GOT3 (cell line): ENCODE measurements around the gene TMEM80.

Source experiments
- DNase-seq: peaks from one replicate; lab custom pipeline; 2025; ENCODE audit warnings: mixed read lengths; lab: John Stamatoyannopoulos, UW

Gene TMEM80

DNA sequence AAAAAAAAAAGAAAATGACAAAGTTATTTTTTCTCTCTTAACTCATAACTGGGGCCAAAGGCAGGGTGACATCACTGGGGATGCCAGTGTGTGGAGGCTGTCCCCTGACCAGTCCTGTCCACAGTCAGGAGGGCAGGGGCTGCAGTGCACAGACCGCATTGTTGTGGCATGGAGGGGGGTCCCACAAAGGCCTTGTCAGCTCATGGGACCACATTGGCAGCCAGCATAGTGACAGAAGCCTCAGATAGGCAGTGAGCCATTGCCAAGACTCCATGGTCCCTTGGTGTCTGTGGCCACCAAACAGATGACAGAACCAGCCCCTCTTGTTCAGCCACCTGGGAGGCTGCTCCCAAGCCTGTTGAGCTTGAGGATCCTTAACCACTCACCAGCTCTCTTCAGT is 4.1 kb downstream of the TMEM80 start:
- no peak for DNase-seq

- DNase-seq, result no peak
Measured at GRCh38 chr11:701741-702461, 6.3 kb downstream of the TMEM80 start.

- DNase-seq, result no peak
Measured at GRCh38 chr11:702462-703461, 7.1 kb downstream of the TMEM80 start.

- DNase-seq, result no peak
Measured at GRCh38 chr11:703506-703905, 7.9 kb downstream of the TMEM80 start.

DNA sequence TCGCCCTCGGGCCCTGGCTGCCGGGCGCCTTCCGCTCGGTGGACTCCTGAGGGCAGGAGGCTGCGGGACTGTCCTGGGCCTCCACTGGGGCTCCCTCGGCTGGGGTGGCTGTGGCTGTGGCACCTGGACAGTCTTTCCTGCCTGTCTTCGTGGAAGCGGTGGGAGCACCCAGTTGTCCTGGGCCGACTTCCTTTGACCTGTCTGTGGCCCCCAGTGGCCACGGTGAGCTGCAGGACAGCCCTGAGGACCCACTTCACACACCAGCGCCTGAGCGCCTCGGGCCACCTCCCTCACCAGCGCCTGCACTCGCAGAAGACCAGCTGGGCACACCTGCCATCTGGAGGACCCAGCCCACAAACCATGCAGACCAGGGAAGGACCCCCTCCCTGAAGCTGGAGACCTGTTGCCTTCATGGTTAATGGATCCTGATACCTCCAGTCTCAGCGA is 8.6 kb downstream of the TMEM80 start:
- no peak for DNase-seq

GRCh38 chr11:704781-705645 is 9.4 kb downstream of the TMEM80 start:
- DNase-seq, result no peak

- DNase-seq, result no peak
Measured at GRCh38 chr11:705646-706438, 10.2 kb downstream of the TMEM80 start, which contains the start of gene EPS8L2. EPS8L2 (plus strand) TSS chr11:706231; CDS start chr11:709408, 3,177 bp downstream.

- DNase-seq, result no peak
Measured at GRCh38 chr11:706439-706956, 10.9 kb downstream of the TMEM80 start.

DNA sequence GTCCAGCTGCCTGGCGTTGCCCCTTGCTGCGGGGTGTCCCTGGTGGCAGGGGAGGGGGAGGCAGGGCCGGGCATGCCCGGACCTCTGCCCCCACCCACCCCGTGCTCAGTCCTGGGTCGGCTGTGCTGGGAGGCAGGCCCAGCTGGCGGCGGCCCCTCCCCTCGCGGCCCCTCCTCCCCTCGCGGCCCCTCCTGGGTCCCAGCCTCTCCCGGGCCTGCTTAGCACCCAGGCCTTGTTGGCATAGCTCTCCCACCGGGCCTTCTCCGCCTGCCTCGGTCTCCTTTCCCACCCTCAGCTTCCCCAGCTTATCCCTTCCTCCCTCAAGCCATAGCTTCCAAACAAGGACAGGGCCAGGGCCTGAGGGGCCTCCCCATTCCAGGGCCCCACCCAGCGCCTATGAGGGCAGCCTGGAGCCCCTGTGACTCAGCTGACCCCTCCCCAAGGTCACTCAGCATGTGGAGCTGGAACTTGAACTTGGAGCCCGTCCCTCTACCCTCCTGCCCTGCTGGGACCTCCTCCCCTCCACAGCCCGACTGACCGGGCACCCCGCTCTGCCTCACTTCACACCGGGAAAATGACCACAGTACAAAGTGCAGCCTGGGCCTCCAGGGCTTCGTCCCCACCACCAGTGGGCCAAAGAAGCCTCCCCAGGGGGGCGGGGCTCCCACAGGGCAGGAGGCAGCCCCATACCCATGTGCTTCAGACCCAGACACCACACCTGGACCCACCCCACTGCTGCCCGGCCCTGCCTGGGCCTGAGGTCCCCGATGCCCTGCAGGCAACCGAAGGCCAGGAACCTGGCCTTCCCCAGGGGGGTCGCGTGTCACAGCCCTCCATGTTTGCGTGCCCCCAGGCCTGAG is 11.6 kb downstream of the TMEM80 start:
- no peak for DNase-seq

DNA sequence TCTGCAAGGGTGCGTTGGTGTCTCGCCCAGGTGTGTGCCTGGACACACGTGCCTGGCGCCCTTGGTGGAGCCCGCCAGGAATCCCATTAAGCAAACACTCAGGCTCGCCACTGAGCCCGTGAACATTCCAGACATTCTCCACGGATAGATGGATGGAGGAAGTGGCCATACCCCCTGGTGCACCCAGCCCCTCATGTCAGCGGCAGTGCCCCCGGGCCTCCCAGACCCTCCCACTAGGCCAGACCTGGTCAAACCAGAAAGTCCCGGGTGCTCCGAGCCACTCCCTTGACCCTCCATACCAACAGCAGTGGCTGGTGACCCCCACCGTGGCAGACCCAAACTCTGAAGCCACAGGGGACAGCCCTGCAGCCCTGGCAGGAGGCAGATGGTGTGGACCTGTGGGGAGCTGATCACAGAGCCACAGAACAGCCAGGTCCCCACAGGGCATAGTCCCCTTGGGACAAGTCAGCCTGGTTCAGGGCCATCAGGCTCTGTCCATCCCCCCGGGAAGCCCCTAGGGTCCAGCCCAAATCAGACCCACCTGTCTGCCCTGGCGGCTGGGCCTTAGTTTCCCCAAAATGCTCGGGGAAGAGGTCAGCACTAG is 12.3 kb downstream of the TMEM80 start:
- DNase-seq, result no peak

DNA sequence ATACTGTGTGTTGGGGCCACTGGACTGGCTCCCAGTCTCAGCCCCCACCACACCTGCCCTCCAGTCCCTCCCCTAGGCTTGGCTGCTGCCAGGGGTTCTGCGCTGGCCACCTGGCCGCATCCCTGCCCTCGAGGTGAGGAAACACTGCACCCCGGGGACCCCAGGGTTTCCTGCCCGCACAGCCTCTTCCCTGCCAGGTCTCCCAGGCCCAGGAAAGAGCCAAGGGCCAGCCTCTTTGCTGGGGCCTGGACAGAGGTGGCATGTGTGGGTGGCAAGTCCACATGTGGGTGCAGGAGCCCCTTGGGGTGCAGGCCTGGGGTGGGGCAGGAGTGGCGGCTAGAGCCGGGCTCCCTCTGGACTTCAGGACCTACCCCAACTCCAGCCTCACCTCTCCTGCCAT is 12.9 kb downstream of the TMEM80 start:
- DNase-seq, result no peak

DNA sequence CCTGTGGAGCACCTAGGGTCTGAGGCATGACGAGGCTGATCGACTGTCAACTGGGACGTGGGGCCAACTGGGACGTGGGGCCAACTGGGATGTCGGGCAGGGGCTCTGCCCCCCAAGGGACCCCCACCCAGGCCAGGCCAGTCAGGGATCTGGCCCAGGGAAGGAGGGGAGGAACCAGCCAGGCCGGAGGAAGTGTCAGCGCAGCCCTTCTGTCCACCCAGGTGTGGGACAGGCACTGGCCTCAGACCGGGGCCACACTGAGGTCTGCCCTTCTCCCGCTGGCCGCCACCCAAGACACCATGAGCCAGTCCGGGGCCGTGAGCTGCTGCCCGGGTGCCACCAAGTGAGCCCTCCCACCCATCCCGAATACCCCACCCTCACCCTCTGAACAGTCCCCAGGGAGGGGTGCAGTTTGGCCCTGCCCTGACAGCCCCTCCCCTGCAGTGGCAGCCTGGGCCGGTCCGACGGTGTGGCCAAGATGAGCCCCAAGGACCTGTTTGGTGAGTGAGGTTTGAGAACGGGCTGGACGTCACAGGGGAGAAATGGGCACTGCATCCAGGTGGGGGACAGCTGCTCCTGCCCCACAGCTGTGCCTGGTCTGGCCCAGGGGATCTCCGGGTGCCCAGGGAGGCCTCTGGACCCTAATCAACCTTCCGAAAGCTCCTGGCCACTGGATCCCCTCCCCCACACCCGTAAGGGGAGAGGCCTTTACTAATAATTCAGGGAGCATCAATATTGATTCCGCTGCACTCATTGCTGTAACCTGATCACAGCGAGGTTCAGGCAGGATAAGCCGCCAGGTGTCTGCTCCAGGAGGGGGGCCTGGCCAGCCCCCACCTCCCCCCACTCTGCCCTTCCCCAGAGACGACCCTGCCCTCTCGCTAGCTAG is 13.7 kb downstream of the TMEM80 start:
- DNase-seq, result no peak

- DNase-seq, result no peak
Measured at GRCh38 chr11:714436-714835, 18.8 kb downstream of the TMEM80 start.

GRCh38 chr11:719214-720016 is 23.8 kb downstream of the TMEM80 start:
- no peak for DNase-seq

DNA sequence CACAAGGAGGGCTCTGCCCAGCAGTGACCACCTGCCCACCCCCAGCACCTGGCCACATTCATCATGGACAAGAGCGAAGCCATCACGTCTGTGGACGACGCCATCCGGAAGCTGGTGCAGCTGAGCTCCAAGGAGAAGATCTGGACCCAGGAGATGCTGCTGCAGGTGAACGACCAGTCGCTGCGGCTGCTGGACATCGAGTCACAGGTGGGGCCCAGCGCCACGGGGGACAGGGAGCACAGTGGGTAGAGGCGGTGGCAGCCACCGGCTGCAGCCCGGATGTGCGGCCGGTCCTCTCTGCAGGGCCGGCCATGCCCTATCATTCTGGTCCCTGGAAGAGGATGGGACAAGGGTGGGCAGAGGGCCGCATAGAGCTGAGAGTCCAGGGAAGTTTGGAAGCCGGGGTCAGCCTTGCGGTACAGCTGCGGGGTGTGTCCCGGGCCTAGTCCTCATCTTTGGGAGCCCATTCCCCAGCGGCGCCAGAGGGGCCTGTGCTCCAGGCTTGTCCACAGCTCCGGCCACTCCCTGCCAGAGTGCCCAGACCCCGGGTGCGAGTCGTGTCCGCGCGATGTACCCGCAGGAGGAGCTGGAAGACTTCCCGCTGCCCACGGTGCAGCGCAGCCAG is 24.5 kb downstream of the TMEM80 start:
- DNase-seq, result no peak

- DNase-seq, result no peak
Measured at GRCh38 chr11:720642-721246, 25.1 kb downstream of the TMEM80 start.
